GM19043 (cell line): Measurements from ENCODE around the gene ADCY9.

Experiments used
- ATAC-seq: cut with Tn5 transposase; IDR thresholded peaks from one replicate; pipeline ENCODE4 v1.9.1; 2021; ENCODE audit warnings: low read depth; ENCODE audit not compliant: unreplicated experiment

ADCY9 gene

DNA sequence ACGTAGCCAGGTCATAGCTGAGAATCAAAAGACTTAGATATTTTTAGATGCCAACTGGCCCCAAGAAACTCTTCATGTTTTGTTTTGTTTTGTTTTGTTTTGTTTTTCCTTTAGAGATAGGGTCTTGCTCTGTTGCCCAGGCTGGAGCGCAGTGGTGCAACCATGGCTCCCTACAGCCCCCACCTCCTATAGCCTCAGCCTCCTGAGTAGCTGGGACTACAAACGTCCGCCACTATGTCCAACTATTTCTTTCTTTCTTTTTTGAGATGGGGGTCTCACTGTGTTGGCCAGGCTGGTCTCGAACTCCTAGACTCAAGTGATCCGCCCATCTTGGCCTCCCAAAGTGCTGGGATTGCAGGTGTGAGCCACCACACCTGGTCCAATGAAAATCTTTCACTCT, 107.1 kb downstream of the ADCY9 start:
- no peak for ATAC-seq

DNA sequence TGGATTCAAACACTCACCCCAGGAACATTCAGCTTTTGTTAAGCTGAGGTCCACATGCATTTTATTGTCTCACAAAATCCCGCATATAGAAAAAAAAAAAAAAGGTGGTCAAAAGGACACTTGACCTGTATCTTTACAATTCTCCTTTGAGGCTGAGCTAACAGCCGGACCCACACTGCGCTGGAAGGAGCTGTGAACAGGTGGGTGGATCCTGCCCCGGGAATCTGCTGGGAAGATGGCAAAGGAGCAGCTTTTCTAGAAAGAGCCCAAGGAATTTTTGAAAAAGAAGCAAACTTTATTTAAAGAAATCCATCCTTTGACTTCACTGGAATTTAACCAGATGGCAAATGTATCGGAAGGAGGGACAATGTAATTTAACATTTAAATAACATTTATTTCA, 108.1 kb downstream of the ADCY9 start:
- ATAC-seq, result no peak

DNA sequence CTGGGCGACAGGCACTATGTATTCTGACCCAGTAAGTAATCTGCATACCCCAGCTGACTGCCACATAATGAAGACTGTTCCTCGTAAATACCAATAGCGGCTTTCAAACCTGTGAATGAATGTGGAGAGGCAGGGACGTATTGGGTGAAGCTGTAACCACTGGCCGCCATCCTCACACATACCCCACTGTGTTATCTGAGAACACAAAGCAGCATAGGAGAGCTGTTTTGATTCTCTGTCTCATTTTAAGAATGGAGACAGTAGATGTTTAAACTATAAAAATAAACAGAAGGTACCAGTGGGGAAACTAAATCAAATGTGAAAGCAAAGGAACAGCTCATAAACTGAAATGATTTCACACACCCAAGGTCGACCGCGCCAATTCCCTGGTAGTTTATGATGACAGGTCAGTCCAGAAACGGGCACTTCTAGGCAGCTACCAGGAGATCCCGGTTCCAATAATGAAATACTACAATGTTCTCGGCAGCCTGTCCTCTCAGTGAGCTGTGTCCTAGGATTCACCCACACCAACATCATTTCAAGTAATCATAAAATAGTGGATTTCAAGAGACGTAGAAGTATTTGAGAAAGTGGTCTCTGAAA, 109.7 kb downstream of the ADCY9 start:
- ATAC-seq, result no peak

DNA sequence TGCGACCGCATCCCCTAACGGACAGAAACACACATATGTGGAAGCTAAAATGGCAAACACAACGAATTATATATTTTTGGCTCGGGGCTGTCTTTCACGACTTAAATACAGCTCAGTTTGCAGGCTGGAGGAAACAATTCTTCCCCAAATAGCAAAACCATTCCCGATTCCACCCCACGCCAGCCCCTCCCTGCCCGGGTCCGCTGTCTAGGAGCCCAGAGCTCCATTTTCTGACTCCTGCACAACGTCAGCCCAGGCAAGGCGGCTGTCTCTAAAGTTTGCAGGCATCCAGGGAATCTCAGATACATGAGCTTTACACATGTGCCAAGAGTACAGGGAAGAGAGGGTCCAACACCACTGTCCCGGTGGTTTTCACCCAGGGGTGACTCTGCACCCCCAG, 110.5 kb downstream of the ADCY9 start:
- no peak for ATAC-seq

DNA sequence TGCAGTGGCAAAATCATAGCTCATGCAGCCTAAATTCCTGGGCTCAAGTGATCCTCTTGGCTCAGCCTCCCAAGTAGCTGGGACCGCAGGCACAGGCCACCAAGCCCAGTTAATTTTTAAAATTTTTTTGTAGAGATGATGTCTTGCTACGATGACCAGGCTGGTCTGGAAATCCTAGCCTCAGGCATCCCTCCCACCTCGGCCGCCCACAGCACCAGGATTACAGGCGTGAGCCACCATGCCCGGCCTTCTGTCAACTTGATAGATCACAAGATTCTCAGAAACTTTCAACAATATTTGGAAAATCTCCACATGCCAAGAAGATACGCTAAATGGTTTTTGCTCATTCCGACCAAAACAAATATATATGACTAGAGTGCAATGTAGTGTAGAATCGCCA, 111.0 kb downstream of the ADCY9 start:
- ATAC-seq, result no peak

DNA sequence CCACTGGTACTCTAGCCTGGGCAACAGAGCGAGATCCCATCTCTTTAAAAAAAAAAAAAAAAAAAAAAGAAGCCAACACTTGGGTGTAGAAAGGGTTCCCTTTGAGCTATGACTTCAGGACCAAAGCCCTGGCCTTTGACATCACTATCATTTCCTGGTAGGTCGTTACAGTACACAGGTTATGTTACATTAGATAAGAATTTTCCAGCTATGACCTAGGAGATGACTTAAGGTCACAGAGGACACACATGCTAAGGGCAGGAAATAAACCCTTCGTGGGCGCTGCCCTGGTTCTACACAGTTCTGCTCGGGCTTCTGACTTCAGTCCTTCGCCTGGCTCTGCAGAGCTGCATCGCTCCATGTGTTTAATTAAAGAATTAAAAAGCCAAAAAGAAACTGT, 112.0 kb downstream of the ADCY9 start:
- ATAC-seq, result no peak

DNA sequence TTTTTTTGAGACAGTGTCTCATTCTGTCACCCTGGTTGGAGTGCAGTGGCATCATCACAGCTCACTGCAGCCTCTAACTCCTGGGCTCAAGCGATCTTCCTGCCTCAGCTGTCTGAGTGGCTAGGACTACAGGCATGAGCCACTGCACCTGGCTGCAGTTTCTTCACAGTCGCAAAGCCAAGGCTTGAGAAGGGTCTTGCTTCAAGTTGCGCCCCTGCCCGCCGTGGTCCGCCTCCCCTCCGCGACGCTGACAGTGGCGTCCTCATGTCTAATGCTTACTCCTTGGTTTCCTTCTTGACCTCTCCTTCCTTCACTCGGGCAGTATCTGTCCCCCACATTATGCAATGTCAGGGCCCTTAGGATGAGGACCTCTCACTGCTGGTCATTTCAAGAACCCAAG, 112.7 kb downstream of the ADCY9 start:
- no peak for ATAC-seq

DNA sequence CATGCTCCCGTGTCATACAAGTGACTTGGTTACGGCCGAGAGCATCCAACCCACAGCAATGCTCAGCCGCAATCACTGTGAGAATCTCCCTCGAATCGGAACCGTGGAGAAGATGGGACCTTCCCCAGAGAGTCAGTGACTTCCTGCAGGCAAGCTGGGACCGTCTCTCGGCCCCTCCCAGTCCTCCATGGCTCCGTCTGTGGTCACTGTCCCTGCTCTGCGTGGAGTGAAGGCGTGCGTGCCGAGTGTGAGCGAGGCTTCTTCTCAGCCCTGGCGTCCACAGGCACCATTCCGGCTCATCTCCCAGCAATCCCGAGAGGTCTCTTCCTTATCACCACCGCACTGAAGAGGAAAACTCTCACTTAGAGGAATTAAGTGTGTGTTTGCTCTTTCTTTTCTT, 113.1 kb downstream of the ADCY9 start:
- ATAC-seq, result no peak

DNA sequence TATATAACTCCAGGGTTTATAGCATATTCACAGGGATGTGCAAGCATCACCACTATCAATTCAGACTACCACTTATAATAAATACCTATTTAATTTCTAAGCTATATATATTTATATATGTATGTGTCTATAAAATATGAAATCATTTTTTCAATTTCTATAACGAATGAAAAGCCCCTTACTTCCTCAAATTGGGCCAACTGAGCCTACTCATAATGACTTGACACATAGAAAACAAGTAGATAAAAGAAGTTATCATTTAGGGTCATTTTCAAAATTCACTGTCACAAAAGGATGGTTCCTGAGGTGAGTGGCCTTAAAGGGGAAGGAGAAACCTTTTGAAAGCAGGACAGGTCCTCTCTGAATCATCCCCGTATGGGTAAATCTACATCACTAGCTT, 114.1 kb downstream of the ADCY9 start:
- no peak for ATAC-seq

DNA sequence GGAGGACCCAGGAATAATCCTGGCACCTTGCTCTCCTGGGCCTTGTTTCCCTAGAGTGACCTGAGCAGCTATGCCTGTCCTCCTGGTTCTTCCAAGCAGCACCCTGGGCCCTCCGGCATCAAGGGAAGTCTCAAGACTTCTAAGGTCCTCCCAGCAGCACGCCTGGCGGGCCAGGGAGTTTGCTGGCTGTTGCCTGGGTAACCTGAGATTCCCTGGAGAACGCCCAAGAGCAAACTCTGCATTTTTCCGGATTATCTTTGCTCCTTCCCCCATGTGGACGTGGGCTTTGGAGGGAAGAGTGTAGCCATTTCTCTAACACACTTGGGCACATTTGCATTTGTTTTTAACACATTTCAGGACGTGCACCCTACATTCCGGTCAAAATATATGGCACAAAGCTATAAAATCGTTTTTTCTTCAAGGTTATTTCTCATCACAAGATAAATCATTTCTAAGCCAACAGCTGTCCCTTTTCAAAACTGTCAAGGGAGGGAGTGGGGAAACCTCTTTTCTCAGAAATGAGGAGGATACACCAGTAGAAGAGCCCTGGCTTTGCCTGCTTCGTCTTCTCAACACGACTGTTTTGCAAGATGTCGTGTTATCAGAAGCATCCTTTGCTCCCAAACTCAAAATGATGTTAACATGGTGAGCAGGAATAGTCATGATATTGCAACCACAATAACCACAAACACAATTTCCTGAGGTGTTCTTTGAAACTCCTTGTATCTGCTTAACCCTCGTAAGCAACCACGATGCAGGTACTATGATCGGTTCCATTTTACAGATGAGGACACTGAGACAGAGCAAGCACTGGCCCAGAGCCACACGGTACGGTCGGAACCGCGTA, 116.5 kb downstream of the ADCY9 start:
- ATAC-seq, result no peak

DNA sequence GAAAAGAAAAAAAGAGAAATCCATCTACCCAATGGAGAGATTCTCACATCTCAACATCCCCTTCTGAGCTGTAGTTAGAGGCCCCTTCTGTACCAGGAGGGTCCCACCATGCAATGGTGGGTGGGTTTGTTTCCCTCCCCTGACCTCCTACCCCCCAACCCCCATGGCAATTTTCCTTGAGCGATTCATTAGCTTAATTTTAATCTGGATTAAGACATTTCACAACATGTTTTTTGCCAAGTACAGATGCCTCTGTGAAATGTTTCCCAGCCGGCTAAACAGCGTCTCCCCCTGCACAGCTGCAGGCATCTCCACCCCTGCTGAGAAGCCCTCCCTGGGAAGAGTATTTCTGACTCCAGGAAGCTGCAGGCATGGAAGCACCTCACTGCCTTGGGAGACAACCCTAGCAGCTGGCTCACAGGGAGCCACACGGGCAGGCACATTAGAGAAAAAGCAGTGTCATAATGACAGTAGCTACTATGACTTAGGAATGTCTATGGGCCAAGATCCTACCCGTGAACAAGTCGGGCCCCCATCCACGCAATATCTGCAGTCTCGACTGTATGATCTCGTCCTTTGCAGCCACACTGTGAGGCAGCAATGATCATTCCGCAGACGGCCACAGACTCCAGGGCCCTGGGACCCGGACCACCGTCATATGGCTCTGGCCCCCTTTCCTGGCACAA, 117.3 kb downstream of the ADCY9 start:
- ATAC-seq, result no peak

DNA sequence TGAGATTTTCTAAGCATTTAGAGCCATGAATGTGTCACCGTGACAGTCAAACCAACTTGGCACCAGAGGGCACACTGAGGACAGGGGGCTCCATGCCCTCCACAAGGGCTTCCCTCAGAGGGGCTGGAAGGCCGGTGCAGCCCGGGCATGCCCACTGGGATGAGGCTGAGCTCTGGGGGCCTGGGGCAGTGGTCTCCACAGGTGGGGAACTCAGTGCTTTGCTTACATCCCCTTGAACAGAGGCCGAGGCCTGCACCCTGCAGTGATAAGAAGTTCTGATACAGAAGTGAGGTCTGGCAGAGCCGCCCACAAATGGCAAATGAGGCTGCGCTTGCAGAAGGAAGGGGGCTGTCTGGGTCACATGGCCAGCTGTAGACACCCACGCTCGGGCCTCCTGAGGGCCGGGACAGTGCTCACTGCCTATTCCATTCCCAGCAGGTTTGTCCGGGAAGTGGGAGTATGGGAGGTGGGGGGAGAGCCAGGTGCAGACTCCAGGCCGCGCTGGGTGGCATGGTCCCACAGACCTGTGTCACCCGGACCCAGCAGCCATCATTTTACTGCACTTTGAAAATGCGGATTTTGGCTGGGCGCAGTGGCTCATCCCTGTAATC, 118.9 kb downstream of the ADCY9 start:
- no peak for ATAC-seq

DNA sequence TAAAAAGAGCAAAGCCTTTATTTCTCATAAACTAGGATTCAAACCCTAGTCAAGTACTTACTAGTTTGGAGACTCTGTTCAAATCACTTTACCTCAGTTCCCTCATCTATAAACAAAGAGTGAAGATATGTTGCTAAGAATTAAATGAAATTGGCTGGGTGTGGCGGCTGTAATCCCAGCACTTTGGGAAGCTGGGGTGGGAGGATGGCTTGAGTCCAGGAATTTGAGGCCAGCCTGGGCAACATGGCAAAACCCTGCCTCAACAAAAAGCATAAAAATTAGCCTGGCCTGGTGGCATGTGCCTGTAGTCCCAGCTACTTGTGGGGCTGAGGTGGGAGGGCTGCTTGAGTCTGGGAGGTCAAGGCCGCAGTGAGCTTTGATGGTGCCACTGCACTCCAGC, 121.2 kb downstream of the ADCY9 start:
- no peak for ATAC-seq

DNA sequence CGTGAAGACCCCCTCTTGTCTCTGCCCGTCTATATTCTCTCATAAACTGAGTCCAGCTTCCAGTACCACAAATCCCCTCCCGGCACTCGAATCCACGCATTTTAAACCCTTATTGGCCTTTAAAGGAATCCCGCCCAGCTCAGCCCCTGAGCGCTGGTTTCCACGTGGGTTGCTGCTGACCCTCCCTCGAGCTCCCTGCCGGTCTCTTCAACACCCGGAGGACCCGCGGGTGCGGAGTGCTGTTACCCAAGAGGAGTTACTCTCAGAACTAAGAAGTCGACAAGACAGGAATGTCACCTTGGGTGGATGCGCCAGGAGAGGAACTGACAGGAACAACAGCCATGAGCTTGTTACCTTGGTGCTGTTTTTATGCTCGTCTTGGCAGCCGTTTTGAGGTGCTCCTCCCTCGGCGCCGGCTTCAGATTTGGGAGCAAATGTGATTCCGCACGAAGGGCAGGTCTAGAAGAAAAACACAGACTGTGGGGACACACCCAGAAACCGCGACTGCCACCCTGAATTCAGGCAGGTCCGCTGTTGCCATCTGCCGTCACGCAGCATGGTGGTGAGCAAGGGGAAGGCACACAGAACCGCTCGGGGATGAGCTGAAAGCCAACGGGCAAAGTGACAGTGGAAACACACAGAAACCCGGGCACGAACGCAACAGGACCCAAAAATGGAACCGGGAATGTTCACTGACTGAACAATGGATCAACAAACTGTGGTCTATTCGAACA, 123.0 kb downstream of the ADCY9 start:
- no peak for ATAC-seq

DNA sequence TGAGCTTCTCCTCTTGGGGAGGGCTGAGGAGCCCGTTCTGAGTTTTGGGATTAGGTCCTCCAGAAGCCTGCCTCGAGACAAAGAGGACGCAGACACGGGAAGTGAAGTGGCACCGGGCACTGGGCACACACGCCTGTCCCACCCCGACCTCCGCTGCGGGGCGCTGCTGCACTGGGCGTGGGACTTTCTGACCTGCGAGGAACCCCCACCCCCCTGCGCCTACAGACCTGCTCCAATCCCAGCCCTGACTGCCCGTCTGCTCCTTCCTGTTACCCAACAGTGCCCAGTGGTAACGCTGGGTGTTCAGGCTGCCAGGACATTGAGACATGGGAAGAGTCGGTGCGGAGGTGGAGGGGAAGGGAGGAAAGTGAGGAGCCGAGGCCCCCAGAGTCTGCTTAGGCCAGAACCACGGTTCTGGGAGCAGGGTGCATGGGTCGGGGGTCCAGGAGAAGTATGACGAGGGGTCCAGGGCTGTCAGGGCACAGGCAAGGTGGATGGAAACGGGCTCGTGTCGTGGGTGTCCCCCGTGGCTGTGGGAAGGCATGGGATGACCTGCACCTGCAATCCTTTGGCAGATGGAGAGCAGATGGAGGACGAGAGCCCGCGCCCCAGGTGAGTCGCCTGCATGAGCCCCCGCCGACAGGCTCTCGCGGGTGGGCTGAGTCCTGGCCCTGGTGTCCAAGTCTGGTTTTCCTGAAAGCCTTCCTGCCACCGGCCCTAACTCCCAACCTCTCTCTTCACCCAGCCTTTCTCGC, 123.8 kb downstream of the ADCY9 start:
- no peak for ATAC-seq

DNA sequence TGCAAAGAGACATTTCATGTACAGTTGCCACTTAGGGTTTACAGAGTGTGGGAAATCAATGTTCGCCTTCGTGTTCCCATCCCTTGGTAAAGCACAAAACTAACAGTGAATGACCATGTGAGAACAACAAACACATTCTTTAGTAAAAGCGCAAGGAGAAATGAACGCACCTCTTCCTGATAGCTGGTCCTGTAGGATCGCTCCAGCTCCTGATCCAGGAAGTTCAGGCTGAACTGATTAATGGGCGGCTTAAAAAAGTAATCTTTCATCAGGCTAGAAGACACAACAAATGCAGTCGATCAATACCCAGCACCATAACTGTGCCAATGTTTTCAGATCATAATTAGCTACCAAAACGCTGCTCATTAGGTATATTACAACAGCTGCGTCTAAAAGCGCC, 127.4 kb downstream of the ADCY9 start:
- no peak for ATAC-seq

DNA sequence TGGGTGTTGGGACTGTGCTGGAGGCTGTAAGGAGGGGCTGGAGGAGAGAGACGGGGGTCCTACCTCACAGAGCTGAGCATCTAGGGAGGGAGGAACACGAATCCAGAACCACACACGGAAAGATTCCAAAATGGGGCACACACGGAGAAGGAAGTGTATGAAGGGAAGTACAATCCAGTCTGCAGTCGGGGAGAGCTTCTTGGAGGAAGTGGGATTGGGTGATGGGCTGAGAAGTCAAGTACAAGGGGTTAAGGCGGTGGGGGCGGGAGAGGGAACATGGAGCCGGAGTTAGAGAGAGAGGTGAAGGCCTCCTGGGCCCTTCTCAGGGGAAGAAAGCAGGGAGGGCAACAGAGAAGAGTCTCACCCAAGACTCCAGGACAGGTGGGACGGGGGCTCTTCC, 128.2 kb downstream of the ADCY9 start:
- ATAC-seq, result no peak

DNA sequence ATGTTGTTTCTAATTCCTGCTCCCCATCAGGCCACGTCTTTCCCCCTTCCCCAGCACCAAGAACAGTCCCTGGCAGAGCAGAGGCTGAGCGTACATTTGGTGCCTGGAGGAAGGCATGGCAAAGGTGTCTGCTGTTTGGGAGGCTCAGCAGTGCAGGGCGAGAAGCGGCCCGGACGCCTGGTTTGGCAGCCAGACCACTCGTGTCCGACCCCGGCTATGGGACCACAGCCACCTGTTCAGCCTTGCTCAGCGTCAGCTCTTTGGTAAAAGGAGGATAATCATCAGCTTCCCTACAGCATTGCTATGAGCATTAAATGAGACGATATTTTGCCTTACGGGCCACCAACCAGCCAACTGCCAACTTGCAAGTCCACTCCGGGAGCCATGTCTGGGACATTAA, 129.0 kb downstream of the ADCY9 start:
- no peak for ATAC-seq

DNA sequence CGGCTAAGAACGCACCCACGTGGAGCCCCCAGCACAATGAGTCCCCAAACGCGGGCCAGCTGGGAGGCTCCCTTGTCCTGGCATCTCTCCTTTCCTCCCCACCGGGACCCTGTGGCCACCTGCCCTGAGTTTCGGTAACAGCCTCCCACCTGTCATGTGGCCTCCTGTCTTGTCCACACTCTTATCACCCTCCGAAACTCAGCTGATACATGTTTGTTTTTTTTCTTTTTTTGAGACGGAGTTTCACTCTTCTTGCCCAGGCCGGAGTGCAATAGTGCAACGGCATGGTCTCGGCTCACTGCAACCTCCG, 130.1 kb downstream of the ADCY9 start:
- no peak for ATAC-seq
